GM18511 (cell line): ENCODE results near the gene ACOD1.
A peak's percentile ranks its signal among the peaks of the same experiment; 100 is the strongest.

Experiments
- ATAC-seq: cut with Tn5 transposase; IDR thresholded peaks from one replicate; pipeline ENCODE4 v1.9.1; 2021; ENCODE audit warnings: mild to moderate bottlenecking, moderate library complexity; ENCODE audit not compliant: unreplicated experiment

The ACOD1 gene

DNA sequence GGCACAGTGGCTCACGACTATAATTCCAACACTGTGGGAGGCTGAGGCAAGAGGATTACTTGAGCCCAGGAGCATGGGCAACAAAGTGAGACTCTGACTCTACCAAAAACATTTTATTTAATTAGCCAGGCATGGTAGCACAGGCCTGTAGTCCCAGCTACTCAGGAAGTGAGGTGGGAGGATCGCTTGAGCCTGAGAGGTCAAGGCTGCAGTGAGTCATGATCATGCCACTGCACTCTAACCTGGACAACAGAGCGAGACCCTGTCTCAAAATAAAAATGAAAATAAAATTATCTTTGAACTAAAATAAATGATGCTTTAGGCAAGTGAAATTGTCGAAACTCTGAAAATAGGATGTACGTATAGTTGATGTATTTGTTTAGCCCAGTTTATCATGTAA, 35.4 kb downstream of the ACOD1 start:
- no peak for ATAC-seq

DNA sequence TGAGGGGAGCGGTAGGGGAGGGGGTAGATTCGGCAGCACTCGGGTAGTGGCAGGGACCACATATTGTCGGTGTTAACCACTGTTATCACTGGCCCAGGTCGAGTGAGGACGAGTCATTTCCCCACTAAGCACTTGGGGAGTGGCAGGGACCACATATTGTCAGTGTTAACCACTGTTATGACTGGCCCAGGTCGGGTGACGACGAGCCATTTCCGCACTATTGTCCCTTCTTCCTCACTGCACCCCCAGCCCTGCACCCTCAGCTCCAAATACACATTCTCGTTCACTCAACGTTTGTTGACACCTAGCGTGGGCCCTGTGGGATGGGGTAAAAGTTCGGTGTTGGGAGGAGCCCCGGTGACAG, 43.1 kb downstream of the ACOD1 start:
- ATAC-seq: peak; percentile 72

DNA sequence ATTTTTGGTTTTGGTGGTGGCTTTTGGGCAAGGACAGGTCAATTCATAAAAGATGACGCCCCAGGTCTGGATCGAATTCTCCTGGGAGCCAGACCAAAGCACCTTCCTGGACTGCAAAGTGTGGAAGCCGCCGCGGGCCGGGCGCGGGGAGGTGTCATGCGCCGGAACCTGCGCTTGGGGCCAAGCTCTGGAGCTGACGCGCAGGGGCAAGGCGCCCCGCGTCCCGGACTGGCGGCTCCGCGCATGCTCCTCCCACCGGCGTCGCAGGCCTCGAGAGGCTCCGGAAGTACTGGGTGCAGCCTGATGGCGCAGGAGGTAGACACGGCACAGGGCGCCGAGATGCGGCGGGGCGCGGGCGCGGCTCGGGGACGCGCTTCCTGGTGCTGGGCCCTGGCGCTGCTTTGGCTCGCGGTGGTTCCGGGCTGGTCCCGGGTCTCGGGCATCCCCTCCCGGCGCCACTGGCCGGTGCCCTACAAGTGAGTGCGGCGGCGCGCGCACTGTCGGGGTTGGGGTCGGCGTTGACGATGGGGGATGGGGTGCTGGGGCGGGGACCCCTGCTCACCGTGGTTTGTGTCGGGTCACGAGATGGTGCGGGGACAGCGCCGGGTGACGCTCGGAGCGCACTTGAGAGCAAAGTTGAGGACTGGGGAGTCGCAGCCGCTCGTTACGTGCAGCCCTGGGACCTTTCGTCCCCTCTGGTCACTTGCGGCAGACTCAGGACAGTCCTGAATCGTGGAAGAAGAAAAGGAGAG, 43.7 kb downstream of the ACOD1 start, which contains the start of gene CLN5:
TSS of gene CLN5 (plus strand) at position 286 of the 752 bp plus-strand sequence. CDS start at position 304, 18 bp downstream.
- peak; percentile 94 for ATAC-seq

DNA sequence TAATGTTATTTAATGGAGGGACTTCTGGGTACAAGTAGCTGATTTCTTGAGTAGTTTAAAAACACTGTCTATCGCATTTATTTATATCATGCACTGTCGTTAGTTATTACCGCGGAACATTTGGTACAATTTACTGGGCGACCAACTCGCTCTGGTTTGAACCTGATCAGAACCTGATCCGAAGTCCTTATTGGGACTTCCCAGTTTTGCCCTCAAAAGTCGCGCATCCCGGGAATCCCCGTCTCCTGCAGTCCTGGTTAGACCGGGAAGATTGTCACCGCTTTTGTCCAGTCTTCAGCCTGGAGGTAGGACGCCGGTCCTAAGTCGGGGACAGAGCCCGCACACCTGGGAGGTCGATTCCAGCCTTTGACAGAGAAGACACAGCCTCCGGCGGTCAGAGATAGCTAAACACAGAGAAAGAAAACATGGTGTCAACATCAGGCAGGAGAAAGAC, 44.3 kb downstream of the ACOD1 start:
- ATAC-seq: peak; percentile 15

DNA sequence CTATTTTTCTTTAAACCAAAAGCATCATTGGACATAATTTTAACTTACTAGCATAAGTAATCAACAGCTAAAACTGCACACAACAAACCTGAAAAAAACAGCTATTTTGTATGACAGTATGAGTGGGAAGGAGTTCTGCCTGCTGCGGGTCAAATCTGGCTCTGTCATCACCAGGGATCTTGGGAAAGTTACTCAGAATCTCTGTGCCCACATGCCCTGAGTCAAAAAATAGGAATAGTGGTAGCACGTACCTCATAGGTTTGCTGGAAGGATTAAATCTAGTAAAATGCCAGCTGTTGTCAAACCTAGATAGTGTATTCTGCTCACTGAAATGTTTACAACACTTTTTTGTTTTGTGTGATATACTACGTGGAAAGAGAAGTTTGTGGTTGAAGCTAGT, 44.7 kb downstream of the ACOD1 start:
- no peak for ATAC-seq

DNA sequence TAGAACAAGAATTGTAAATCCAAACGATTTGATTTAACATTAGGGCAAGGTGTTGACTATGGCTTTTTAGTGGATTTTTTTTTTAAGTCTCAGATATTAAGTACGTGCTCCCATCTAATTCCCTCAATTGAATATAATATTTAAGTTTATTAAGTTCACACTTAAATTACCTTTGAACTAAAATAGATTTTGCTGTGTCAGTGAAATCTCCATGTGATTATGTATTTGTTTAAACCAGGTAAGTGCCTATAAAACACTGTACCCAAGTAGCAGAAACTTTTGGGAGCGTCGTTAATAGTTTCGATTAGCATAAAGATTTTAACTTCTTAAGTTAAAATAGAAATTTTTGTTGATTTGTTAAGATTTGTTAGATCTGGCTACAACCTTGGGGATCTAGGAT, 45.2 kb downstream of the ACOD1 start:
- no peak for ATAC-seq

DNA sequence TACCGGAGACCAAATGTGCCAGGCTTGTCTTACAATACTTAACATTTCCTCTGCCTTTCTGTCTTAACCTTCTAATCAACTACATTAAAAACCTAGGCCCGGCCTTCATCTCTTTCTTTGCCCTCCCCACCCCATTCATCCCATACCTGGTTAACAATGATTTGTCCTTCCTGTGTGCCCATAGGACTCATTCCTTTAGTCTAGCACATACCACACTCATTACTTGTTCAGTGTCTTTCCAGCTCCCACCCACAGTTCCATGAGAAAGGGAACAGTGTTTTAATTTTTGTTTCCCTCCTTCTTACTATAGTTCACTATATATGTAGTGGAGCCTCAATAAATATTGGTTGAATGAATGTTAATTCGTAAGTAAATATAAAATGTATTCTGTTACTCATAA, 46.0 kb downstream of the ACOD1 start:
- ATAC-seq: no peak

DNA sequence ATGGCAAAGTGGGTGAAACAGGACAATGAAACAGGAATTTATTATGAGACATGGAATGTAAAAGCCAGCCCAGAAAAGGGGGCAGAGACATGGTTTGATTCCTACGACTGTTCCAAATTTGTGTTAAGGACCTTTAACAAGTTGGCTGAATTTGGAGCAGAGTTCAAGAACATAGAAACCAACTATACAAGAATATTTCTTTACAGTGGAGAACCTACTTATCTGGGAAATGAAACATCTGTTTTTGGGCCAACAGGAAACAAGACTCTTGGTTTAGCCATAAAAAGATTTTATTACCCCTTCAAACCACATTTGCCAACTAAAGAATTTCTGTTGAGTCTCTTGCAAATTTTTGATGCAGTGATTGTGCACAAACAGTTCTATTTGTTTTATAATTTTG, 52.2 kb downstream of the ACOD1 start:
- no peak for ATAC-seq

DNA sequence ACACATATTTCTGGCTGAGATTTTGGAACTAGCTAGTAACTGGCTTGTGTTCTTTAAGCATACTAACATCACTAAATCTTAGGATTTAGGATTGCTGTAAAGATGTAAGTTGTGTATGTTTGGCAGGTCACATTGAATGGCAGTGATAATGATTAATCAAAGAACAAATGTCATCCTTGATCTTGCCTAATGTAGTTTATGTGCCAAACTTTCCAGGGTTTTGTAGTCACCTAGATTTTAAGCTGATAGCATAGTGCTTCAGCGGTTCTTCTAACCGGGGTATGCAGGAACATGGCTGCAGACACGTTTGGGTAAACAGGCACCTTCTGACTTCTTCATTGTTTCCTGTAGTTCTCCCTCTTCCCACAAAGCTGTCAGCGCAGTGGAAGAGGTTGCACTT, 53.2 kb downstream of the ACOD1 start:
- no peak for ATAC-seq

DNA sequence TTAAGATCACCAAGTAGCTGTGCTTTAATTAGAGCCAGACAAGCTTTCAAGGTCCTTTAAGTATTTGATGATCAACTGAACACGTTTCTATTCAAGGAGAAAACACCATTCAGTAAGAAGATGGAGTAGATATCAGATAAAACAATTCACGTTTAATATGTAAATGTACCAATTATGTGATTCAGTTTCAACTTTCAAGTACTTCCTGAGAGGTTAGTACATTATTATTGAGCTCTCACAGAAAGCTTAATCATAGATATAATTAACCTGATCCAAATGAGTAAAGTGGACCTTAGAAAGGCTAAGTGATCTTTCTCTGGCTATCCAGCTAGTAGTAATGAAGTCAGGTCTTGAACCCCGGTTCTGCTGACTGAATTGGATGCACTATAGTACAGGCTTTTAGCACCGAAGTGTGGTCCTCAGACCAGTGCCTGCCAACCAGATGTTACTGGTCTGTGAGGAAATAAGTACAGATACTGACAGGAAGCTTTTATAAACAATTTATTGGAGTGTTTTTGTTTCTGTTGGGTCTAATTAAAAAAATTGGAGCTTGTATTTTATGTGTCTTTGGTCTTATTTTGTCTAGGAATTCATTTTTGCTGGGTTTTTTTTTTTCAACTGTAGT, 53.8 kb downstream of the ACOD1 start:
- no peak for ATAC-seq

DNA sequence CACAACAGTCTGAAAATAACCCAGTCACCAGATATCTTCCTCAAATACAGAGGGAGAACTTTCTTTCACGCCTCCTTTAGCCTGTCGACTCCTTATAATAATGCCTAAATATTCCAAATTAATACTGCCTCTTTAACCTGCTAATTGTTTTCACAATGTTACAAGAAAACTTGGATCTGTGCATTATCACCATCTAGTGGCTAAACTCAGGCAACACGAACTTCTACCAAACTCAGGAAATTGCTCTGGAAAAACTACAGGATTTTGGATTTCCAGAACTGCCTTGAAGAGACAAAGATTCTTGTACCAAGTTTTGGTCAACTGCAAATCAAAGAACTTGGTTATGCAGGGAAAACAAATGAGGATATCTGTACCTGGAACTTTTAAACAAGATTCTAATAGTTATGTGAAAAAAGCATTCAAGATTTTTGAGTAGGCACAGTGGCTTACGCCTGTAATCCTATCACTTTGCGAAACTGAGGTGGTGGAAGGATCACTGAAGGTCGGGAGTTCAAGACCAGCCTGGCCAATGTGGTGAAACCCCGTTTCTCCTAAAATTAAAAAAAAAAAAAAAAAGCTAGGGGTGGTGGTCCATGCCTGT, 54.4 kb downstream of the ACOD1 start:
- ATAC-seq: no peak
